NT2/D1 (cell line): ENCODE results near the gene MMP2.

Source experiments
- SUZ12 ChIP-seq: IDR thresholded peaks from 2 replicates; pipeline ENCODE4 v1.6.1; 2011; ENCODE audit not compliant: insufficient read length, insufficient read depth; ENCODE audit errors: extremely low read depth
- YY1 ChIP-seq: IDR thresholded peaks from 2 replicates; pipeline ENCODE4 v1.6.1; 2011; ENCODE audit not compliant: insufficient read length, insufficient read depth
- ZNF274 ChIP-seq: IDR thresholded peaks from 2 replicates; pipeline ENCODE4 v1.6.1; 2011; ENCODE audit warnings: mild to moderate bottlenecking, low read depth, low read length

DNA sequence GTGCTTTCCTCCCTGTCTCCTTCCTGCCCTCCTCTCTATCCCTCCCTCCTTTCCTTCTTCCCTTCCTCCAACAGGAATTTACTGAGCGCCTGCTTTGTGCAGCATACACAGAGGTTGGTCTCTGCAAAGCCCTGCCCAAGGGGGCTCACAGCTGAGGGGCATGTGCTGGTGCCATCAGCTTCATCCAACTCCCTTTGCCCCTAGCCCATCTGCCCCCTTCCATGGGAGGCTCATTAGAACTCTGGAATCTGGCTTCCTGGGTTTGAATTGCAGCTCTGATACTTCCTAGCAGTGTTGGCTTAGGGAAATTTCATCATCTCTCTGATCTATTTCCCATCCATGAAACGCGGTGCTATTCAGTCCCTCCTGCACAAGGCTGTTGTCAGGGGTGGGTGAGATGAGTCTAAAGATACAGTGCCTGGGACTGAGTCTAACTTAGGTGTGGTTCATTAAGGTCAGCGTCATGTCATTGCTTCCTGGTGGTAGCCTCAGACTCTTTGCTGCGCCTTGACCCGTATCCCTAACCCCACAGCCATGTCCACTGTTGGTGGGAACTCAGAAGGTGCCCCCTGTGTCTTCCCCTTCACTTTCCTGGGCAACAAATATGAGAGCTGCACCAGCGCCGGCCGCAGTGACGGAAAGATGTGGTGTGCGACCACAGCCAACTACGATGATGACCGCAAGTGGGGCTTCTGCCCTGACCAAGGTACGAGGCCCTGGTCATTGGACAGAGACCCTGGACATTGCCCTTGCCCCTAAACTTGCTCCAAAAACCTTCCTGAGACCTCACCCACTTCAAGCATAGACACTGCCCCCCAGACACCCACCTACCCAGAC, 10.3 kb downstream of the MMP2 start:
- no peak for TF ChIP-seq SUZ12
- TF ChIP-seq ZNF274: no peak
- TF ChIP-seq YY1: no peak
